Omental fat pad (tissue), 4 donors: ENCODE data around the gene A3GALT2. TPM values are rescaled to one million over a fixed set of nuclear protein-coding genes. Genes with fewer than 3 reads are reported as not detected.

Experiments
- ATAC-seq: fragments of 150-250 bp; one replicate; pipeline ENCODE4 v1.9.1; 2016; ENCODE audit warnings: mild to moderate bottlenecking, moderate library complexity; ENCODE audit not compliant: low FRiP score
- DNase-seq: peaks from one replicate; pipeline ENCODE4 v3.0.0-alpha.2; 2019; ENCODE audit warnings: low spot score
- total RNA-seq, 4 donors: library from RNA; depleted of rRNA; stranded (reverse); fragments of >200 nt; gene quantifications; one replicate each; pipeline ENCODE4 v1.1.0, GENCODE V29; 2016
- TF ChIP-seq, protein P1 (sequence below), 3 donors: fragments of 450-650 bp; IDR thresholded peaks; one replicate each; pipeline ENCODE4 v1.5.1; 2016 to 2017; ENCODE audit warnings: antibody characterized with exemption in 3 of 3, mild to moderate bottlenecking in 3 of 3, moderate library complexity in 2 of 3

The A3GALT2 gene
- total RNA-seq, 4 donors from 2014 or later, result not detected

GRCh38 chr1:33366762-33367484 is 46.0 kb upstream of the A3GALT2 start:
- DNase-seq, result no peak
- TF ChIP-seq, protein P1, sequence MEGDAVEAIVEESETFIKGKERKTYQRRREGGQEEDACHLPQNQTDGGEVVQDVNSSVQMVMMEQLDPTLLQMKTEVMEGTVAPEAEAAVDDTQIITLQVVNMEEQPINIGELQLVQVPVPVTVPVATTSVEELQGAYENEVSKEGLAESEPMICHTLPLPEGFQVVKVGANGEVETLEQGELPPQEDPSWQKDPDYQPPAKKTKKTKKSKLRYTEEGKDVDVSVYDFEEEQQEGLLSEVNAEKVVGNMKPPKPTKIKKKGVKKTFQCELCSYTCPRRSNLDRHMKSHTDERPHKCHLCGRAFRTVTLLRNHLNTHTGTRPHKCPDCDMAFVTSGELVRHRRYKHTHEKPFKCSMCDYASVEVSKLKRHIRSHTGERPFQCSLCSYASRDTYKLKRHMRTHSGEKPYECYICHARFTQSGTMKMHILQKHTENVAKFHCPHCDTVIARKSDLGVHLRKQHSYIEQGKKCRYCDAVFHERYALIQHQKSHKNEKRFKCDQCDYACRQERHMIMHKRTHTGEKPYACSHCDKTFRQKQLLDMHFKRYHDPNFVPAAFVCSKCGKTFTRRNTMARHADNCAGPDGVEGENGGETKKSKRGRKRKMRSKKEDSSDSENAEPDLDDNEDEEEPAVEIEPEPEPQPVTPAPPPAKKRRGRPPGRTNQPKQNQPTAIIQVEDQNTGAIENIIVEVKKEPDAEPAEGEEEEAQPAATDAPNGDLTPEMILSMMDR (IDR thresholded peaks at IDR 0.05), result no peak

GRCh38 chr1:33365560-33365997 is 44.7 kb upstream of the A3GALT2 start:
- TF ChIP-seq, protein P1 (IDR thresholded peaks at IDR 0.05), result no peak
- ATAC-seq, result no peak
- no peak for DNase-seq

More at GRCh38 chr1:33366762-33367484, 46.0 kb upstream of the A3GALT2 start:
- no peak for ATAC-seq

DNA sequence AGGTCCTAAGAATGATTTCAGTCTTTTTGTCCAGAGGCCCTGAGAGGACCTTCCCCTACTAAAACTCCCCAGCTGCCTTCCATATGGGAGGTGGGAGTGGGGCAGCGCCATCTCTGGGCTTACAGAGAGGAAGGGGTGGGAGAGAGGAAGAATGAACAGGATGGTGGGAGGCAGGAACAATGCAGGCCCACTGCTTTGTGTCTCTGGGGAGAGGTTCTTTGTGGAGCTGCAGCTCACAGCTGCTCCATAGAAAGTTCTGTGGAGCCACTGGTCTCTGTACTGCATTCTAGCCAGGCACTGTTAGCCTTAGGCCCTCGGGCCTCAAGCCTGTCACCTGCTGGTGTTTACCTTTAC is 43.6 kb upstream of the A3GALT2 start:
- ATAC-seq (no peak), DNase-seq (no peak)
- TF ChIP-seq, protein P1 (IDR thresholded peaks at IDR 0.05), result no peak

- TF ChIP-seq, protein P1 (IDR thresholded peaks at IDR 0.05), result no peak
- no peak for ATAC-seq
- DNase-seq, result no peak
Measured at GRCh38 chr1:33363470-33363861, 42.6 kb upstream of the A3GALT2 start.

GRCh38 chr1:33363021-33363420 is 42.1 kb upstream of the A3GALT2 start:
- TF ChIP-seq, protein P1 (IDR thresholded peaks at IDR 0.05), result no peak
- no peak for ATAC-seq

GRCh38 chr1:33361532-33362235 is 40.8 kb upstream of the A3GALT2 start:
- no peak for DNase-seq
- TF ChIP-seq, protein P1 (IDR thresholded peaks at IDR 0.05), result no peak
- no peak for ATAC-seq

More at GRCh38 chr1:33363021-33363420, 42.1 kb upstream of the A3GALT2 start:
- DNase-seq, result no peak
